ENCODE measurements around the gene MUC21. TPM values are rescaled to one million over a fixed set of nuclear protein-coding genes. Genes with fewer than 3 reads are reported as not detected.
"Not testable (repeated sequence)": the region's sequence is repeated elsewhere in the genome, so short reads cannot be mapped to it uniquely, and the experiment has no call there.

Gene MUC21
- total and polyA plus RNA-seq, 12 donors: 0.09 TPM; not detected in 11

DNA sequence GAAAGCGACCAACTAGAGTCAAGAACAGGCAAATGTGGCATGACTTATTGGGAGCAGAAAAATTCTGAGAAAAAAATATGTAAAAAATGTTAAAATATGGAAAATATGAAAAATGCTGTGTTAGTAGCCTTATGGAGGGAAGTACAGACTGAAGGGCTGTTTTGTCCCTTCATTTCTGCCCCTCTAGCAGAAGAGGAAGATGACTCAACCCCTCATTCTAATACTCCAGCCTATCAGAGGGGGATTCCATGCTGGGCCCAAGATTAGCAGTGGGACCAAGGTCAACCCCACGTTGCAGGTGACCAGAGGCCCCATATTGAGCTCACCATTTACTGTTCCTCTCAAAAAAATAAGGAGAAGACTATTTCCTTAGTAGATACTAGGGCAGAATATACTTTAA lies 8.4 kb downstream of the MUC21 start:
- Histone ChIP-seq H3K4me1 (no peaks in the 10 kb centered on the region), H3K4me3 (no peak overlapping the region), H3K9me3 (no peaks in the 10 kb centered on the region), H3K36me3 (no peaks in the 10 kb centered on the region), H3K27ac (no peak overlapping the region), H3K27me3 (no peaks in the 10 kb centered on the region)
- intact Hi-C loops (cut with DNase I): no loop called here
- 77 to 83% methylated on average over 2 of the region's 2 CpGs for WGBS, 2 donors
- TF ChIP-seq CTCF (IDR thresholded peaks at IDR 0.05): no peak
- no peak for DNase-seq
- no peak for ATAC-seq

DNA sequence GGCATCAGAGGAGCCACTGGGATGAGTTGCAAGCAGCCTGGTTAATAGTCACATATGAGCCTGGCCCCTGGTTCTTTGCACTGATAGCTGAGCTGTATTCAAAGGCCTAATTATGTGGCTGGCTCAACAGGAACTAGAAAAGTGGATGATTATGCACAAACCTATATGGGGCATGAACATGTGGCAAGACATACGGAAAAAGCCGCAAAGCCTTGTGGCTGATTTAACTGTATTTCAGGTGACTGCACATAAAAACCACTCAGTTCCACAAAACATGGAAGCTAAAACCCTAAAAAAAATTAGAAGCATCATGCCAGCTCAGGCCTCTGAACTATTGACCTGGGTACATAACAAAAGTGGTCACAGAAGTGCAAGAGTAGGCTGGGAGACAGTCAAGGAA lies 13.8 kb downstream of the MUC21 start:
- Histone ChIP-seq H3K36me3 (no peaks in the 10 kb centered on the region), H3K4me3 (no peak overlapping the region), H3K27ac (no peak overlapping the region), H3K27me3 (no peaks in the 10 kb centered on the region), H3K4me1 (no peaks in the 10 kb centered on the region), H3K9me3 (no peaks in the 10 kb centered on the region)
- no peak for TF ChIP-seq CTCF (IDR thresholded peaks at IDR 0.05)
- intact Hi-C loops (cut with DNase I): no loop called here
- no peak for ATAC-seq
- no peak for DNase-seq
- 95 to 100% methylated on average over 2 of the region's 2 CpGs for WGBS, 2 donors

DNA sequence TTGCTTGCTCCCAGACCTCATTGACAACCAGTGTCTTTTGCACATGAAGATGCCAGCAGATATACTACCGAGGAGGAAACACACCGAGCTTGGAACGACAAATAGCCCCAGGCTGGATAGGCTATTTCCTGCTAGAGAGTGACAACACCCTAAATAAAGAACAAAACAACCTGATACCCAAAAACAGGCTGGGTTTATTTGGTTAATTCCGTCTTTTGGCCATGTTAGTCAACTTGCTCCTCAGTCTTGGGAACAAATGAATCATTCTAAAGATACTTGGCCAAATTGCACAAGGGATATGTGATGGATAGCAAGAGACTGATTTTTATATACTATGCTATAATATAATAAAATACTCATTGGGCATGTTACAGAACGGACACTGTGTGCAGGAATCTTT lies 15.3 kb downstream of the MUC21 start:
- Histone ChIP-seq H3K27ac (no peak overlapping the region), H3K36me3 (no peaks in the 10 kb centered on the region), H3K4me1 (no peaks in the 10 kb centered on the region), H3K9me3 (no peaks in the 10 kb centered on the region), H3K4me3 (no peak overlapping the region), H3K27me3 (no peaks in the 10 kb centered on the region)
- TF ChIP-seq CTCF (IDR thresholded peaks at IDR 0.05): no peak
- ATAC-seq (no peak), DNase-seq (no peak)
- intact Hi-C loops (cut with DNase I): no loop called here
- 59 to 70% methylated on average over 5 of the region's 5 CpGs for WGBS, 2 donors

GRCh38 chr6:31000067-31000860 lies 16.7 kb downstream of the MUC21 start:
- 93 to 95% methylated on average over 22 to 39 of the region's 39 CpGs for WGBS, 2 donors
- H3K4me3 ChIP-seq; ATAC-seq; intact Hi-C loops (cut with DNase I); DNase-seq; H3K27ac ChIP-seq; H3K27me3 ChIP-seq; H3K9me3 ChIP-seq; H3K36me3 ChIP-seq: not testable (repeated sequence)
- peaks cover 0 to 14% (median 11%) of the 10 kb centered on the region in 9 donors for H3K4me1 ChIP-seq

DNA sequence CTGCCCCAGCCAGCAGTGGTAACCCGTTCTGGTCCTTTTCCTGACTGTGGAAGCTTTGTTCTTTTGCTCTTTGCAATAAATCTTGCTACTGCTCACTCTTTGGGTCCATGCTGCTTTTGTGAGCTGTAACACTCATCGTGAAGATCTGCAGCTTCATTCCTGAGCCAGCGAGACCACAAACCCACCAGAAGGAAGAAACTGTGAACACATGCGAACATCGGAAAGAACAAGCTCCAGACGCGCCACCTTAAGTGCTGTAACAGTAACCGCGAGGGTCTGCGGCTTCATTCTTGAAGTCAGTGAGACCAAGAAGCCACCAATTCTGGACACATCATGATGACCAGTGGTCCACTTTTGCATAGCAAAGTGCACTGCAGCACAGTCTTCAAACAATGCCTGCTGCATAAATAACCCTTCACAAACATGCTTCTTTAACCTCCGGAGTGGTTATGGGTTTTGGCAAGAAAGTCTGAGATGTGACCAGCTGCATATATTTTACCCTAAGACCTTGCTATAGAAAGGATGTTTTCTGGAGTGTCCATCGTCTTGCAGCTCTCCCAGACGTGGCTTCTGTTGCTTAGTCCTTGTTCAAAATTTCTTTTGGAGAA lies 17.9 kb downstream of the MUC21 start:
- Histone ChIP-seq H3K27ac (no peak overlapping the region), H3K4me3 (no peak overlapping the region), H3K4me1 (peaks cover 4 to 23% (median 12%) of the 10 kb centered on the region in 9 donors), H3K9me3 (no peaks in the 10 kb centered on the region), H3K27me3 (no peaks in the 10 kb centered on the region), H3K36me3 (no peaks in the 10 kb centered on the region)
- TF ChIP-seq CTCF (IDR thresholded peaks at IDR 0.05): no peak
- WGBS, 2 donors: 83 to 92% methylated on average over 13 of the region's 13 CpGs
- no peak for DNase-seq
- no peak for ATAC-seq
- intact Hi-C loops (cut with DNase I): no loop called here
